GM18526 (cell line): ENCODE data around the gene PPM1D.

ENCODE experiments used
- POLR2A ChIP-seq: IDR thresholded peaks from 3 replicates; pipeline ENCODE4 v1.6.1; 2011; ENCODE audit not compliant: insufficient read length; ENCODE audit errors: extremely low read depth

PPM1D gene

DNA sequence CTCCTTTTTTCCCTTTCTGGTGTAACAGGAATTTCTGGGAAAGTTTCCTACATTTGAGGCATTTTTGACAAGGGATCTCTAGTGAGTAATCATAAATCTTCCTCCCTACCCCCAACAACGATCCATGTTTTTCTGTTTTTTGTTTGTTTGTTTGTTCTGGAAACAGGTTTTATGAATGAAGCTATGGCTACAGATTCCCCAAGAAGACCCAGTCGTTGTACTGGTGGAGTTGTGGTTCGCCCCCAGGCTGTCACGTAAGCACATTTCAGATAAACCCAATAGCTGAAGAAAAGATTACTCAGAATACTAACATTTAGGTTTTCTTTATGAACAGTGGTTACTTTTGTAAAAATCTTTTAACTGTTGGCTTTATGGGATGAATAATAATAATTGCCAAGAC is 79.3 kb downstream of the PPM1D start:
- no peak for TF ChIP-seq POLR2A

DNA sequence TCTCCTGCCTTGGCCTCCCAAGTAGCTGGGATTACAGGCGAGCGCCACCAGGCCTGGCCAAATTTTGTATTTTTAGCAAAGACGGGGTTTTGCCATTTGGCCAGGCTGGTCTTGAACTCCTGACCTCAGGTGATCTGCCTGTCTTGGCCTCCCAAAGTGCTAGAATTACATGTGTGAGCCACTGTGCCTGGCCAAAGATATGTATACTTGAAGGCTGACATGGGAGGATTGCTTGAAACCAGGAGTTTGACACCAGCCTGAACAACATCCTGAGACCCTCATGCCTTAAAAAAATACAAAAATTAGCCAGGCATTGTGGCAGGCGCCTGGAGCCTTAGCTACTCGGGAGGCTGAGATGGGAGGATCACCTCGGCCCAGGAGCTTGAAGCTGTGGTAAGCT is 80.8 kb downstream of the PPM1D start:
- no peak for TF ChIP-seq POLR2A

DNA sequence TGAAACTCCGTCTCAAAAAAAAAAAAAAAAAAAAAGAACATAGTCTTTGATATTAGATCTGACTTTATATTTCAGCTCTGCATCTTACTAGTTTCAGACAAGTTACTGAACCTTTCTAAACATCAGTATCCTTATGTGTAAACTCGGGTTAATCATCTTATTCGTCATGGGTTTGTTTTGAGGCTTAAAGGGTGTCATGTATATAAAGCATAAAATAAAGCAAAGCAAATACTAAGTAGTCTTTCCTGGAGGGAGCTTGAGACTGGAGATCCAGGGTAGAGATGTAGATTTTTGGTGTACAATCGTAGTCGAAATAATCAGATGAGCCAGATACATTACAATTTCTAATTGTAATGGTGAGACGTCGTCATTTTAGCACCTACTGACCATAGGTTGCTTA is 85.4 kb downstream of the PPM1D start:
- no peak for TF ChIP-seq POLR2A

DNA sequence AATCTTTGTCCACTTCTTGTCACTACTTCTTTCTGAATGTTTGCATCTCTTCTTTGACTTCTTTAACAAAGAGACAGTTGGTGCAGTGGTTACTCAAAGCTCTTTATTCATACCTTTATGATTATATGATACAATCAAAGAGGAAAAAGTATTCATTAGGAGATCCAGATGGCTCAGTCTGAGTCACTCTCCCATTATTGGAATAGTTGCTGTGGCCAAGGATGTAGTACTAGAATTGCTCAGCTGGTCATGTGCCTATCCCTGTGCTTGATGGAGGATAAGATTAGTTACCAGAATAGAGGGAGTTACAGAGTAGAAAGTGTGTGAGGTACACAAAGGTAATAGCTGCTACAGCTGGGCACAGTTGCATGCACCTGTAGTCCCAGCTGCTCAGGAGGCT is 96.0 kb downstream of the PPM1D start:
- TF ChIP-seq POLR2A, result no peak

DNA sequence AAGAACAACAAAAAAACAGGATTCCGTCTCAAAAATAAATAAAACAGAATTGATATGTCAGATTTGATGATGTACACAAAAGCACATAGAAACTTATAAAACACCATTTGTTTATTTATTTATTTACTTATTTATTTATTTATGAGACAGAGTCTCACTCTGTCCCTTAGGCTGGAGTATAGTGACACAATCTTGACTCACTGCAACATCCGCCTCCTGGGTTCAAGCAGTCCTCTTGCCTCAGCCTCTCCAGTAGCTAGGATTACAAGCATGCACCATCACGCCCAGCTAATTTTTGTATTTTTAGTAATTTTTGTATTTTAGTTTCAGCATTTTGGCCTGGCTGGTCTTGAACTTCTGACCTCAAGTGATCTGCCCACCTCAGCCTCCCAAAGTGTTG is 99.1 kb downstream of the PPM1D start:
- no peak for TF ChIP-seq POLR2A

DNA sequence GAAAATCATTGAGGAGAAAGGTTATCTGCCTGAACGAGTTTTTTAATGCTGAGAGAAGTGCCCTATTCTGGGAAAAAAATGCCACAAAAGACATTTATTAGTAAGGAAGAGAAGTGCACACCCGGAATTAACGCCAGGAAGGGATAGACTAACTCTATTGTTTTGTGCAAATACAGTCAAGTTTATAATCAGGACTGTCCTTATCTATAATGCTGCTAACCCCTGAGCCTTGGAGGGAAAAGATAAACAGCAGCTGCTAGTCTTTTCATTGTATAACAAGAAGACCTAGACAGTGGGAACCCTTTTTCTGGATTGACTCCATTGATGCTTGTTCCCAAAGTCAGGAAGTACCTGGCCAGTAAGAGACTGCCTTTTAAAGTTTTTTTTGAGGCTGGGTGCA is 104.2 kb downstream of the PPM1D start:
- no peak for TF ChIP-seq POLR2A

DNA sequence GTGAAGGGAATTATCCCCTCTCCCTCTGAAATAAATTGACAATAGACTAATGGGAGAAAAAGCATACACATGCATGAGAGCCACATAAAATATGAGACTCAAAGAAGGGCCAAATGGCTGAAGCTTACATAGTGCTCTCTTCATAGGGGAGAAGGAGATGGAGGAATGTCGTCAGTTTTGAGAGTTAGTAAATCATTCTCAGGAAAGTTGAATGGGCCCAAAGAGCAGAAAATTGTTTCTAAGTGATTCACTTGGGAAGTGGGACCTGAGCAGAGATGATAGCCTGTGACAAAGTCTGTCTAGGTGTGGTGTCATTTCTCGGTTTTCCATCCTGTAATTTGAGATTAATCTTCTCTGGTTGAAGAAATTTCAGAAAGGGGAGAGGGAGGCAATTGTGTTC is 112.7 kb downstream of the PPM1D start:
- TF ChIP-seq POLR2A, result no peak

DNA sequence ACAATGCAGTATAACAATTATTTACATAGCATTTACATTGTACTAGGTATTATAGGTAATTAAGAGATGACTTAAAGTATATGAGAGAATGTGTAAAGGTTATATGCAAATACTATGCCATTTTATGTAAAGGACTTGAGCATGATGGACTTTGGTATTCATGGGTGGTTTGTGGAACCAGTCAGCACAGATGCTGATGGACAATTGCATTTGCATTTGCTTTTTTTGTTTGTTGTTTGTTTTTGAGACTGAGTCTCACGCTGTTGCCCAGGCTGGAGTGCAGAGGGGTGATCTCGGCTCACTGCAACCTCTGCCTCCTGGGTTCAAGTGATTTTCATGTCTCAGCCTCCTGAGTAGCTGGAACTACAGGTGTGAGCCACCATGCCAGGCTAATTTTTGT is 113.6 kb downstream of the PPM1D start:
- TF ChIP-seq POLR2A, result no peak
